Keratinocyte (primary cell): ENCODE data around the gene RBMX2. TPM values are rescaled to one million over a fixed set of nuclear protein-coding genes. Genes with fewer than 3 reads are reported as not detected.
"Not testable (repeated sequence)": the region's sequence is repeated elsewhere in the genome, so short reads cannot be mapped to it uniquely, and the experiment has no call there.

ENCODE experiments used
- DNase-seq: peaks from one replicate; pipeline ENCODE4 v3.0.0-alpha.2; 2011; ENCODE audit warnings: low read depth, missing footprints, low spot score
- FAIRE-seq: peaks from 2 replicates; lab custom pipeline; 2011; peaks lifted over from hg19 to GRCh38; lab: Jason Lieb, UNC
- H2AFZ ChIP-seq: 2 replicates; pipeline ENCODE4 v1.6.0; 2012; ENCODE audit warnings: low read length, control low read depth, inconsistent platforms; ENCODE audit not compliant: control insufficient read depth
- H3K27ac ChIP-seq: 2 replicates; pipeline ENCODE4 v1.5.1; 2011; ENCODE audit warnings: low read length; ENCODE audit not compliant: control insufficient read depth, insufficient read depth
- H3K27me3 ChIP-seq: 3 replicates; pipeline ENCODE4 v1.6.0; 2011; ENCODE audit warnings: low read length; ENCODE audit not compliant: control insufficient read depth, insufficient read depth; ENCODE audit errors: extremely low read depth
- H3K36me3 ChIP-seq, 2 experiments: 2 replicates in 1 of 2; 3 replicates in 1 of 2; pipeline ENCODE4 v1.5.1; 2011; ENCODE audit warnings: low read length in 2 of 2, mild to moderate bottlenecking in 1 of 2; ENCODE audit not compliant: control insufficient read depth in 2 of 2, insufficient read depth in 2 of 2; ENCODE audit errors: extremely low read depth in 1 of 2
- H3K4me1 ChIP-seq: 3 replicates; pipeline ENCODE4 v1.5.1; 2011; ENCODE audit warnings: low read length; ENCODE audit not compliant: control insufficient read depth, insufficient read depth; ENCODE audit errors: extremely low read depth
- H3K4me2 ChIP-seq: 3 replicates; pipeline ENCODE4 v1.6.0; 2011; ENCODE audit warnings: low read depth, low read length; ENCODE audit not compliant: control insufficient read depth, insufficient read depth; ENCODE audit errors: extremely low read depth
- H3K4me3 ChIP-seq, 3 experiments: fragments of 200-600 bp in 1 of 3; sonication (generic) in 1 of 3; 2 replicates in 2 of 3; 3 replicates in 1 of 3; pipeline ENCODE4 v1.5.1; 2011 to 2016; ENCODE audit warnings: low read length in 3 of 3, mild to moderate bottlenecking in 3 of 3, control low read depth in 2 of 3, inconsistent platforms in 1 of 3, low read depth in 1 of 3, mixed read lengths in 1 of 3, mixed run types in 1 of 3, moderate library complexity in 1 of 3; ENCODE audit not compliant: control insufficient read depth in 2 of 3, insufficient read depth in 2 of 3; ENCODE audit errors: extremely low read depth in 1 of 3
- H3K79me2 ChIP-seq: 2 replicates; pipeline ENCODE4 v1.6.0; 2012; ENCODE audit warnings: low read length; ENCODE audit not compliant: control insufficient read depth, insufficient read depth
- H3K9ac ChIP-seq: 3 replicates; pipeline ENCODE4 v1.6.0; 2011; ENCODE audit warnings: low read length; ENCODE audit not compliant: control insufficient read depth, insufficient read depth; ENCODE audit errors: extremely low read depth
- H3K9me1 ChIP-seq: 3 replicates; pipeline ENCODE4 v1.6.0; 2011; ENCODE audit warnings: low read length; ENCODE audit not compliant: control insufficient read depth, insufficient read depth; ENCODE audit errors: extremely low read depth
- H3K9me3 ChIP-seq: 2 replicates; pipeline ENCODE4 v1.5.1; 2012; ENCODE audit warnings: low read depth, low read length; ENCODE audit not compliant: control insufficient read depth
- H4K20me1 ChIP-seq: 3 replicates; pipeline ENCODE4 v1.6.0; 2011; ENCODE audit warnings: low read length; ENCODE audit not compliant: control insufficient read depth, insufficient read depth; ENCODE audit errors: extremely low read depth
- CTCF ChIP-seq, 3 experiments: IDR thresholded peaks in 1 of 3; conservative IDR thresholded peaks in 1 of 3; optimal IDR thresholded peaks in 1 of 3; 2 replicates in 2 of 3; 3 replicates in 1 of 3; pipeline versions ENCODE3 to v1.5.1; 2011; ENCODE audit warnings: low read length in 3 of 3, mild to moderate bottlenecking in 3 of 3, moderate library complexity in 2 of 3, control low read depth in 1 of 3, inconsistent platforms in 1 of 3; ENCODE audit not compliant: insufficient read depth in 2 of 3; ENCODE audit errors: extremely low read depth in 1 of 3
- EZH2 ChIP-seq: IDR thresholded peaks from one replicate; pipeline ENCODE4 v1.6.1; 2012; ENCODE audit warnings: inconsistent platforms, mild to moderate bottlenecking, low read length, moderate library complexity
- dilution Hi-C: fragments of 300-500 bp; cut with MboI; formaldehyde crosslinking; loops from one replicate; pipeline ENCODE4 v1.7.0; 2020; ENCODE audit warnings: low sequenced_read_pairs; ENCODE audit not compliant: extremely low pct_ligation_motif_present
- polyA minus RNA-seq, 3 experiments: library from RNA; depleted of rRNA, polyadenylated mRNA; stranded (reverse); fragments of >200 nt; gene quantifications; 1 replicate in 1 of 3; 2 replicates in 1 of 3; 3 replicates in 1 of 3; pipeline ENCODE4 v1.2.3, GENCODE V29; 2011
- polyA plus RNA-seq, 5 experiments: library from polyadenylated mRNA; depleted of rRNA in 3 of 5; stranded (reverse) in 3 of 5; stranded (forward) in 1 of 5; unstranded in 1 of 5; fragments of >200 nt; gene quantifications; 1 replicate in 1 of 5; 2 replicates in 3 of 5; 3 replicates in 1 of 5; pipeline versions ENCODE4 v1.2.1 to v1.2.3, GENCODE V29; 2011 to 2012; ENCODE audit warnings: missing spikeins in 2 of 5, low read depth in 1 of 5, low replicate concordance in 1 of 5

The RBMX2 gene
- polyA plus RNA-seq (15.7 to 22.3 TPM (median 18.1 TPM) in 3 replicates), polyA minus RNA-seq (2.1 to 6.1 TPM (median 3.7 TPM) in 3 replicates)
- polyA plus RNA-seq (2011; ENCODE audit: low read depth): 72.8 TPM
- 16.2 and 19.0 TPM in 2 replicates for polyA plus RNA-seq (2011; cell fraction: cytosol; rRNA removed)
- 13.2 and 16.5 TPM in 2 replicates for polyA plus RNA-seq (2011; cell fraction: nucleus; rRNA removed)
- 19.2 and 23.6 TPM in 2 replicates for polyA plus RNA-seq (2012; ENCODE audit: low replicate concordance)
- polyA minus RNA-seq (2011; cell fraction: cytosol; rRNA and poly(A)+ RNA removed): 3.3 TPM
- 2.5 and 6.1 TPM in 2 replicates for polyA minus RNA-seq (2011; cell fraction: nucleus; rRNA and poly(A)+ RNA removed)

- no peaks in the 10 kb centered on the region for H3K9me3 ChIP-seq
- peak within 1 kb of the TSS; percentile 49 for H3K27ac ChIP-seq
- TF ChIP-seq EZH2: no peak
- no peak for TF ChIP-seq CTCF (optimal IDR thresholded peaks at IDR 0.05 in 1 of 3, IDR thresholded peaks at IDR 0.05 in 1 of 3, conservative IDR thresholded peaks at IDR 0.05 in 1 of 3; ENCODE audit: extremely low read depth in 1 of 3, insufficient read depth in 2 of 3, low read length in 3 of 3)
- H3K27me3 ChIP-seq: no peaks in the 10 kb centered on the region
- dilution Hi-C loops: no loop called here
- H2AFZ ChIP-seq: peak within 1 kb of the TSS; percentile 91
- peaks cover 22% of the 10 kb centered on the region for H3K79me2 ChIP-seq
- H3K36me3 ChIP-seq: peaks cover 0 to 2% of the 10 kb centered on the region in 2 experiments
- peak within 1 kb of the TSS; percentile 75 for H3K9ac ChIP-seq
- no peaks in the 10 kb centered on the region for H3K9me1 ChIP-seq
- no peaks in the 10 kb centered on the region for H3K4me1 ChIP-seq
- DNase-seq: no peak
- peak within 1 kb of the TSS; percentile 70 for H3K4me2 ChIP-seq
- H4K20me1 ChIP-seq: no peaks in the 10 kb centered on the region
- peak within 1 kb of the TSS; percentile 69 to 85 (median 80) for H3K4me3 ChIP-seq
- FAIRE-seq: no peak
These were observed at the start of gene RBMX2 for GRCh38 chrX:130401415-130402207. Gene RBMX2, plus strand, starts transcription at chrX:130401987. Its CDS starts 46 bp downstream, at chrX:130402033.

- H3K9me1 ChIP-seq, H2AFZ ChIP-seq, H3K36me3 ChIP-seq, H3K27me3 ChIP-seq, H3K4me2 ChIP-seq, H3K4me1 ChIP-seq, dilution Hi-C loops, H3K9me3 ChIP-seq, DNase-seq, H3K4me3 ChIP-seq, H3K9ac ChIP-seq, FAIRE-seq, H4K20me1 ChIP-seq, H3K27ac ChIP-seq, H3K79me2 ChIP-seq: not testable (repeated sequence)
These were observed 49.7 kb upstream of the RBMX2 start for GRCh38 chrX:130352050-130352449.
